Spleen (tissue), 11 donors: ENCODE results near the gene ADAP1. TPM values are rescaled to one million over a fixed set of nuclear protein-coding genes. Genes with fewer than 3 reads are reported as not detected.

Experiments used
- DNase-seq: peaks from one replicate; pipeline ENCODE4 v3.0.0-alpha.2; 2020
- H3K27ac ChIP-seq, 8 donors: fragments of 200-600 bp; sonication (generic) in 7 of 8; 1 replicate in 4 of 8; 2 replicates in 4 of 8; pipeline versions ENCODE4 v1.5.0 to v1.8.0; 2016 to 2021; ENCODE audit warnings: inconsistent platforms in 4 of 8, mild to moderate bottlenecking in 4 of 8, moderate library complexity in 1 of 8
- H3K27me3 ChIP-seq, 7 donors: fragments of 200-600 bp; sonication (generic) in 6 of 7; replicated peaks in 1 of 7; 1 replicate in 4 of 7; 2 replicates in 3 of 7; pipeline versions ENCODE4 v1.5.0 to v1.8.0; 2016 to 2021; ENCODE audit warnings: inconsistent platforms in 3 of 7, mild to moderate bottlenecking in 1 of 7
- H3K36me3 ChIP-seq, 6 donors: fragments of 200-600 bp; sonication (generic) in 5 of 6; 1 replicate in 4 of 6; 2 replicates in 2 of 6; pipeline versions ENCODE4 v1.5.0 to v1.8.0; 2016 to 2021; ENCODE audit warnings: inconsistent platforms in 2 of 6
- H3K4me1 ChIP-seq, 6 donors: fragments of 200-600 bp; sonication (generic) in 5 of 6; 1 replicate in 3 of 6; 2 replicates in 3 of 6; pipeline versions ENCODE4 v1.5.0 to v1.8.0; 2016 to 2021; ENCODE audit warnings: inconsistent platforms in 3 of 6
- H3K4me3 ChIP-seq, 8 donors: fragments of 200-600 bp; sonication (generic) in 7 of 8; 1 replicate in 4 of 8; 2 replicates in 4 of 8; pipeline versions ENCODE4 v1.5.0 to v1.8.0; 2016 to 2021; ENCODE audit warnings: inconsistent platforms in 4 of 8, mild to moderate bottlenecking in 4 of 8, moderate library complexity in 2 of 8
- H3K9me3 ChIP-seq, 8 donors: fragments of 200-600 bp; sonication (generic) in 7 of 8; 1 replicate in 4 of 8; 2 replicates in 4 of 8; pipeline versions ENCODE4 v1.5.0 to v1.8.0; 2016 to 2021; ENCODE audit warnings: inconsistent platforms in 4 of 8
- CTCF ChIP-seq, 11 experiments: fragments of 200-600 bp in 7 of 11; fragments of 450-650 bp in 4 of 11; sonication (generic) in 4 of 11; IDR thresholded peaks in 8 of 11; conservative IDR thresholded peaks in 3 of 11; 1 replicate in 7 of 11; 2 replicates in 4 of 11; pipeline versions ENCODE4 v1.4.0 to v1.8.0; 2016 to 2021; ENCODE audit warnings: antibody characterized with exemption in 11 of 11, inconsistent platforms in 4 of 11, mild to moderate bottlenecking in 1 of 11
- POLR2A ChIP-seq, 3 donors: fragments of 450-650 bp; IDR thresholded peaks; one replicate each; pipeline ENCODE4 v1.5.1; 2017; ENCODE audit warnings: antibody characterized with exemption in 3 of 3, mild to moderate bottlenecking in 1 of 3
- POLR2AphosphoS5 ChIP-seq, 3 donors: sonication (generic); formaldehyde crosslinking; IDR thresholded peaks; one replicate each; pipeline ENCODE4 v1.5.1; 2017; ENCODE audit warnings: antibody characterized with exemption in 3 of 3
- WGBS, 5 donors: extraction: QIAGEN DNeasy Blood & Tissue Kit in 3 of 5; methylation state at CpG; one replicate each; pipeline versions ENCODE4 v1.1.5 to v1.1.7; 2013 to 2018; 5-methylcytosine and 5-hydroxymethylcytosine counted together
- intact Hi-C: fragments of 100-400 bp; cut with DNase I; formaldehyde crosslinking; loops from one replicate; pipeline ENCODE4 v1.15.0; 2023; ENCODE audit warnings: low total_unique reads
- polyA plus RNA-seq, 3 donors: library from polyadenylated mRNA; stranded (reverse); fragments of 200-250 nt; gene quantifications; one replicate each; pipeline ENCODE4 v1.2.1, GENCODE V29; 2013
- total RNA-seq, 7 donors: library from RNA; depleted of rRNA in 3 of 7; stranded (reverse); fragments of >200 nt in 3 of 7; fragmentation: NEBNext Ultra II Directional in 4 of 7; extraction: Animal tissue kit (Norgen Biotek cat#: 25700) in 4 of 7; gene quantifications; one replicate each; pipeline versions ENCODE4 v1.1.0 to v1.2.1, GENCODE V29; 2016 to 2021
- donor health status: healthy with polysubstance abuse.
- donor health status: DM: no; HTN: no; CAD: no; lungs with moderate emphysema.
- donor health status: DM: no; HTN: no; CAD: no.
- donor health status: Bipolar disorder and iron deficiency.
- donor health status: healthy.
- donor health status: DM: no; HTN: no; CAD: no.
- donor health status: DM: yes; HTN: yes; CAD: no.

The ADAP1 gene
- total and polyA plus RNA-seq, 10 donors, result 8.7 to 38.6 (median 22.7) TPM

- peak in 1 of 3 donors; percentile 18 for TF ChIP-seq POLR2AphosphoS5 (IDR thresholded peaks at IDR 0.05)
- no peak for TF ChIP-seq CTCF (IDR thresholded peaks at IDR 0.05 in 8 of 11, conservative IDR thresholded peaks at IDR 0.05 in 3 of 11)
- H3K36me3 ChIP-seq, result peaks cover 0 to 7% (median 0%) of the 10 kb centered on the region in 6 donors
- peaks cover 0 to 48% (median 31%) of the 10 kb centered on the region in 6 donors for H3K4me1 ChIP-seq
- H3K9me3 ChIP-seq, result no peaks in the 10 kb centered on the region
- 87 to 94% (median 90%) methylated on average over 8 to 36 of the region's 36 CpGs for WGBS, 5 donors
- H3K4me3 ChIP-seq, result no peak overlapping the region
- peaks cover 0 to 50% (median 27%) of the 10 kb centered on the region in 7 donors for H3K27me3 ChIP-seq
- no peak for DNase-seq
- H3K27ac ChIP-seq, result no peak overlapping the region
- intact Hi-C loops, result loop anchor here (10.0 kb wide), 1 partner anchor 184 kb away; no protein-coding TSS in a partner anchor
Observed at GRCh38 chr7:990352-990932, 36.0 kb upstream of the ADAP1 start.

- no peak overlapping the region for H3K4me3 ChIP-seq
- no peaks in the 10 kb centered on the region for H3K36me3 ChIP-seq
- H3K27ac ChIP-seq, result no peak overlapping the region
- peaks cover 0 to 62% (median 30%) of the 10 kb centered on the region in 7 donors for H3K27me3 ChIP-seq
- intact Hi-C loops, result no loop called here
- DNase-seq, result no peak
- TF ChIP-seq POLR2A (IDR thresholded peaks at IDR 0.05), result no peak
- TF ChIP-seq CTCF (IDR thresholded peaks at IDR 0.05 in 8 of 11, conservative IDR thresholded peaks at IDR 0.05 in 3 of 11), result no peak
- no peak for TF ChIP-seq POLR2AphosphoS5 (IDR thresholded peaks at IDR 0.05)
- peaks cover 0 to 49% (median 31%) of the 10 kb centered on the region in 6 donors for H3K4me1 ChIP-seq
- no peaks in the 10 kb centered on the region for H3K9me3 ChIP-seq
- 54 to 85% (median 74%) methylated on average over 11 to 15 of the region's 15 CpGs for WGBS, 5 donors
Observed at GRCh38 chr7:988963-989529, 34.6 kb upstream of the ADAP1 start.

- intact Hi-C loops, result no loop called here
- TF ChIP-seq POLR2A (IDR thresholded peaks at IDR 0.05), result no peak
- no peak for TF ChIP-seq CTCF (IDR thresholded peaks at IDR 0.05 in 8 of 11, conservative IDR thresholded peaks at IDR 0.05 in 3 of 11)
- TF ChIP-seq POLR2AphosphoS5 (IDR thresholded peaks at IDR 0.05), result no peak
- H3K27me3 ChIP-seq, result peaks cover 0 to 68% (median 30%) of the 10 kb centered on the region in 7 donors
- H3K36me3 ChIP-seq, result no peaks in the 10 kb centered on the region
- no peak overlapping the region for H3K27ac ChIP-seq
- H3K4me1 ChIP-seq, result peaks cover 0 to 47% (median 29%) of the 10 kb centered on the region in 6 donors
- DNase-seq, result no peak
- 11 to 35% (median 15%) methylated on average over 9 to 24 of the region's 24 CpGs for whole genome bisulfite sequencing, 5 donors
- H3K4me3 ChIP-seq, result no peak overlapping the region
- no peaks in the 10 kb centered on the region for H3K9me3 ChIP-seq
Observed at GRCh38 chr7:988426-988911, 34.0 kb upstream of the ADAP1 start.

GRCh38 chr7:987909-988308 lies 33.4 kb upstream of the ADAP1 start:
- no peak for DNase-seq
- Histone ChIP-seq H3K27me3 (peaks cover 0 to 74% (median 30%) of the 10 kb centered on the region in 7 donors), H3K4me3 (no peak overlapping the region), H3K9me3 (no peaks in the 10 kb centered on the region), H3K36me3 (no peaks in the 10 kb centered on the region), H3K4me1 (peaks cover 0 to 41% (median 24%) of the 10 kb centered on the region in 6 donors), H3K27ac (no peak overlapping the region)
- 30 to 46% (median 39%) methylated on average over 5 to 6 of the region's 6 CpGs; no CpG with 5 or more reads in 1 of the 5 donors for WGBS, 5 donors
- TF ChIP-seq CTCF (IDR thresholded peaks at IDR 0.05 in 8 of 11, conservative IDR thresholded peaks at IDR 0.05 in 3 of 11) (no peak), POLR2AphosphoS5 (IDR thresholded peaks at IDR 0.05) (no peak), POLR2A (IDR thresholded peaks at IDR 0.05) (no peak)
- intact Hi-C loops, result no loop called here
